Measurements from ENCODE around the gene CEP44. TPM values are rescaled to one million over a fixed set of nuclear protein-coding genes. Genes with fewer than 3 reads are reported as not detected.

The CEP44 gene
- total and polyA plus RNA-seq, 2 of the 4 experiments (the other 2 are of a cell fraction) = 3.5 to 9.5 TPM

- no peak overlapping the region for H3K56ac ChIP-seq (ENCODE audit: extremely low read depth, insufficient read depth, low read length)
- H3K9me3 ChIP-seq (ENCODE audit: control insufficient read depth, insufficient read depth, low read length) = no peaks in the 10 kb centered on the region
- no peak overlapping the region for H4K8ac ChIP-seq (ENCODE audit: low read depth in 2 of 2, low read length in 2 of 2)
- no peaks in the 10 kb centered on the region for H3K36me3 ChIP-seq (ENCODE audit: control insufficient read depth, insufficient read depth, low read length)
- H3K9ac ChIP-seq (ENCODE audit: low read depth, low read length) = no peak overlapping the region
- no peak overlapping the region for H2AK5ac ChIP-seq (ENCODE audit: low read depth, low read length)
- 0 out of 2 replicates have a peak, but pooled peaks cover 3% of the 10 kb centered on the region for H3K4me1 ChIP-seq (ENCODE audit: control insufficient read depth, insufficient read depth, low read length)
- H3K4me2 ChIP-seq (ENCODE audit: low read depth, low read length) = peak overlapping the region; percentile 9; the same call in 1 of the 2 replicates
- peak; percentile 44 for ATAC-seq (ENCODE audit: low read depth)
- intact Hi-C loops (cut with micrococcal nuclease) (no loop called here), dilution Hi-C loops (cut with HindIII; ENCODE audit: low sequenced_read_pairs, unreplicated experiment) (no loop called here), in situ Hi-C loops (cut with MboI; ENCODE audit: low sequenced_read_pairs) (no loop called here)
- peak overlapping the region; percentile 16; the same call in 1 of the 2 replicates for H3K27ac ChIP-seq (ENCODE audit: insufficient read depth, low read length)
- CTCF ChIA-PET = interaction anchor here (0.5 kb wide), 2 partner anchors 10 to 55 kb away, joined by 3 read pairs; no protein-coding TSS in a partner anchor
- H4K5ac ChIP-seq (ENCODE audit: low read depth, low read length) = no peak overlapping the region
- H2BK15ac ChIP-seq (ENCODE audit: low read depth, low read length) = no peak overlapping the region
- H3K9me1 ChIP-seq (ENCODE audit: insufficient read depth, low read length) = peaks cover 3% of the 10 kb centered on the region; the same call in 1 of the 2 replicates
- no peak overlapping the region for H2AFZ ChIP-seq (replicated peaks; ENCODE audit: low read length, poor library complexity)
- no peak overlapping the region for H2BK20ac ChIP-seq (ENCODE audit: low read depth, low read length)
- BruUV-seq (replicated peaks) = no TSS peak
- H2BK5ac ChIP-seq (ENCODE audit: low read depth, low read length, poor library complexity, severe bottlenecking) = peak overlapping the region; percentile 54
- no CpG with 5 or more reads among the region's 1 CpG for WGBS, 2 experiments (ENCODE audit: extremely low coverage in 2 of 2, insufficient read length in 1 of 2)
- POLR2A ChIA-PET (ENCODE audit: unreplicated experiment) = no interaction called here
- H3K14ac ChIP-seq (replicated peaks; ENCODE audit: low read depth, low read length) = 0 out of 2 replicates have a peak overlapping the region, but pooled peaks have one; percentile 40
- peak; percentile 63 for DNase-seq
- H3K79me1 ChIP-seq (ENCODE audit: low read depth in 1 of 2, low read length in 2 of 2) = no peaks in the 10 kb centered on the region
- H2BK120ac ChIP-seq (ENCODE audit: low read depth, low read length) = no peak overlapping the region
- no peak overlapping the region for H4K91ac ChIP-seq (ENCODE audit: insufficient read depth, low read depth, low read length)
- H3K18ac ChIP-seq (ENCODE audit: low read depth, low read length) = no peak overlapping the region
- TF ChIP-seq FOS (IDR thresholded peaks at IDR 0.05; ENCODE audit: low read depth, low read length) (peak; percentile 76), USF2 (IDR thresholded peaks at IDR 0.05; ENCODE audit: low read depth, low read length) (no peak), ELK1 (IDR thresholded peaks at IDR 0.05; ENCODE audit: borderline replicate concordance, low read depth, low read length) (no peak), MXI1 (IDR thresholded peaks at IDR 0.05; ENCODE audit: borderline replicate concordance, low read depth, low read length) (no peak)
- no peak overlapping the region for H3K23ac ChIP-seq (ENCODE audit: low read depth, low read length)
- H4K20me1 ChIP-seq (ENCODE audit: insufficient read depth, low read length) = no peaks in the 10 kb centered on the region
- no peak overlapping the region for H2AK9ac ChIP-seq (replicated peaks; ENCODE audit: low read depth, low read length, poor library complexity)
- H3K27me3 ChIP-seq (ENCODE audit: control insufficient read depth, insufficient read depth, low read length) = no peaks in the 10 kb centered on the region
- H3K4me3 ChIP-seq (ENCODE audit: insufficient read depth, low read depth, low read length) = no peak overlapping the region
- H3K4ac ChIP-seq (ENCODE audit: low read depth, low read length) = no peak overlapping the region
These were observed 27.4 kb upstream of the CEP44 start for GRCh38 chr4:174256277-174256713.
